ENCODE measurements around the gene CALHM2. TPM values are rescaled to one million over a fixed set of nuclear protein-coding genes. Genes with fewer than 3 reads are reported as not detected.
A peak's percentile ranks its signal among the peaks of the same experiment; 100 is the strongest.

The CALHM2 gene
- total RNA-seq, 1 experiment from 2014 or later = 5.9 TPM

DNA sequence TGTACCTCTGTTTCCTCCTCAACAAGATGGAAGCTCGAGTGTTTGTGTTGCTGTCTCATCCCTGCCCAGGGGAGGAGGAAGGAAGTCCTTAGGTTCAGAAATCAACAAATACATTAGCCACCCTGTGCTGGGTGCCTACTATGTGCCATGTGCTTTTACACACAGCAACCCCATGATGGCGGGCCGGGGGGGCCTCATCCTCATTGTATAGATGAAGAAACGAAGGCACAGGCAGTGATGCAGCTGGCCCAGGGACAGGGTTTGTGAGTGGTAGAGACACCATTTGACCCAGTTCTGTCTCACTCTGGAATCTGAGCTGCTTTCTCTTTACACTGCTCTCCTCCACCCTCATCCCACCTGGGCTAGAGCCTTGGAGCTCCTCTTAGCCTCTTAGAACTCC, 1.9 kb upstream of the CALHM2 start:
- no peak overlapping the region for H3K27ac ChIP-seq (ENCODE audit: low read length)
- H3K4me3 ChIP-seq (ENCODE audit: low read depth in 2 of 2, low read length in 2 of 2) = no peak overlapping the region
- no peaks in the 10 kb centered on the region for H3K27me3 ChIP-seq (ENCODE audit: control insufficient read depth, insufficient read depth, low read length)
- no peaks in the 10 kb centered on the region for H3K9me3 ChIP-seq (ENCODE audit: control insufficient read depth, insufficient read depth, low read depth, low read length)
- TF ChIP-seq, protein P1, sequence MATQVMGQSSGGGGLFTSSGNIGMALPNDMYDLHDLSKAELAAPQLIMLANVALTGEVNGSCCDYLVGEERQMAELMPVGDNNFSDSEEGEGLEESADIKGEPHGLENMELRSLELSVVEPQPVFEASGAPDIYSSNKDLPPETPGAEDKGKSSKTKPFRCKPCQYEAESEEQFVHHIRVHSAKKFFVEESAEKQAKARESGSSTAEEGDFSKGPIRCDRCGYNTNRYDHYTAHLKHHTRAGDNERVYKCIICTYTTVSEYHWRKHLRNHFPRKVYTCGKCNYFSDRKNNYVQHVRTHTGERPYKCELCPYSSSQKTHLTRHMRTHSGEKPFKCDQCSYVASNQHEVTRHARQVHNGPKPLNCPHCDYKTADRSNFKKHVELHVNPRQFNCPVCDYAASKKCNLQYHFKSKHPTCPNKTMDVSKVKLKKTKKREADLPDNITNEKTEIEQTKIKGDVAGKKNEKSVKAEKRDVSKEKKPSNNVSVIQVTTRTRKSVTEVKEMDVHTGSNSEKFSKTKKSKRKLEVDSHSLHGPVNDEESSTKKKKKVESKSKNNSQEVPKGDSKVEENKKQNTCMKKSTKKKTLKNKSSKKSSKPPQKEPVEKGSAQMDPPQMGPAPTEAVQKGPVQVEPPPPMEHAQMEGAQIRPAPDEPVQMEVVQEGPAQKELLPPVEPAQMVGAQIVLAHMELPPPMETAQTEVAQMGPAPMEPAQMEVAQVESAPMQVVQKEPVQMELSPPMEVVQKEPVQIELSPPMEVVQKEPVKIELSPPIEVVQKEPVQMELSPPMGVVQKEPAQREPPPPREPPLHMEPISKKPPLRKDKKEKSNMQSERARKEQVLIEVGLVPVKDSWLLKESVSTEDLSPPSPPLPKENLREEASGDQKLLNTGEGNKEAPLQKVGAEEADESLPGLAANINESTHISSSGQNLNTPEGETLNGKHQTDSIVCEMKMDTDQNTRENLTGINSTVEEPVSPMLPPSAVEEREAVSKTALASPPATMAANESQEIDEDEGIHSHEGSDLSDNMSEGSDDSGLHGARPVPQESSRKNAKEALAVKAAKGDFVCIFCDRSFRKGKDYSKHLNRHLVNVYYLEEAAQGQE (IDR thresholded peaks at IDR 0.05; ENCODE audit: insufficient read depth in 1 of 2, low read depth in 2 of 2, low read length in 1 of 2) = no peak
- TF ChIP-seq TCF7L2 (IDR thresholded peaks at IDR 0.05; ENCODE audit: low read depth, low read length) (no peak), POLR2AphosphoS5 (IDR thresholded peaks at IDR 0.05; ENCODE audit: low read depth, low read length) (no peak), CTCF (IDR thresholded peaks at IDR 0.05) (no peak), SIN3A (IDR thresholded peaks at IDR 0.05; ENCODE audit: borderline replicate concordance, insufficient read depth, low read depth, low read length) (no peak)
- intact Hi-C loops (cut with micrococcal nuclease; ENCODE audit: unreplicated experiment) (no loop called here), in situ Hi-C loops (cut with HindIII; ENCODE audit: low pct_unique_long_range_greater_than_20kb, low sequenced_read_pairs) (no loop called here)
- ATAC-seq = no peak
- no peak for DNase-seq (ENCODE audit: low read depth, low spot score)
- peaks cover 5% of the 10 kb centered on the region; the same call in 1 of the 2 replicates for H3K36me3 ChIP-seq (ENCODE audit: control insufficient read depth, insufficient read depth, low read length)
- ChIA-PET POLR2A (no interaction called here), CTCF (interaction anchor here (0.5 kb wide), 1 partner anchor 215 kb away, joined by 11 read pairs; no protein-coding TSS in a partner anchor)
- H3K4me1 ChIP-seq (ENCODE audit: control insufficient read depth, insufficient read depth, low read length) = peaks cover 17% of the 10 kb centered on the region
- BruUV-seq (replicated peaks) = no TSS peak

- peaks cover 17% of the 10 kb centered on the region for H3K4me1 ChIP-seq (ENCODE audit: control insufficient read depth, insufficient read depth, low read length)
- no peaks in the 10 kb centered on the region for H3K9me3 ChIP-seq (ENCODE audit: control insufficient read depth, insufficient read depth, low read depth, low read length)
- BruUV-seq (replicated peaks) = no TSS peak
- TF ChIP-seq TCF7L2 (IDR thresholded peaks at IDR 0.05; ENCODE audit: low read depth, low read length) = no peak
- no peak for TF ChIP-seq POLR2AphosphoS5 (IDR thresholded peaks at IDR 0.05; ENCODE audit: low read depth, low read length)
- TF ChIP-seq, protein P1 (IDR thresholded peaks at IDR 0.05; ENCODE audit: insufficient read depth in 1 of 2, low read depth in 2 of 2, low read length in 1 of 2) = no peak
- no peak for TF ChIP-seq CTCF (IDR thresholded peaks at IDR 0.05)
- no peak for TF ChIP-seq SIN3A (IDR thresholded peaks at IDR 0.05; ENCODE audit: borderline replicate concordance, insufficient read depth, low read depth, low read length)
- intact Hi-C loops (cut with micrococcal nuclease; ENCODE audit: unreplicated experiment) (no loop called here), in situ Hi-C loops (cut with HindIII; ENCODE audit: low pct_unique_long_range_greater_than_20kb, low sequenced_read_pairs) (no loop called here)
- H3K36me3 ChIP-seq (ENCODE audit: control insufficient read depth, insufficient read depth, low read length) = peaks cover 5% of the 10 kb centered on the region; the same call in 1 of the 2 replicates
- no peak for DNase-seq (ENCODE audit: low read depth, low spot score)
- no peak overlapping the region for H3K27ac ChIP-seq (ENCODE audit: low read length)
- H3K27me3 ChIP-seq (ENCODE audit: control insufficient read depth, insufficient read depth, low read length) = no peaks in the 10 kb centered on the region
- no peak for ATAC-seq
- CTCF ChIA-PET = interaction anchor here (0.6 to 0.7 kb wide), 2 partner anchors 32 to 128 kb away, joined by 3 to 4 read pairs; no protein-coding TSS in a partner anchor
- H3K4me3 ChIP-seq (ENCODE audit: low read depth in 2 of 2, low read length in 2 of 2) = peak overlapping the region; percentile 34 to 46
- POLR2A ChIA-PET = interaction anchor here (0.6 kb wide), 1 partner anchor 195 kb away, joined by 15 read pairs; no protein-coding TSS in a partner anchor
These were observed 498 bp upstream of the CALHM2 start for GRCh38 chr10:103452506-103453230.

Measured in Panc1 (cell line).